Fibroblast of lung (primary cell): ENCODE results near the gene LRSAM1.

Experiments used
- CTCF ChIP-seq, 2 donors: IDR thresholded peaks in 1 of 2; conservative IDR thresholded peaks in 1 of 2; 1 replicate in 1 of 2; 2 replicates in 1 of 2; pipeline ENCODE4 v1.5.1; 2011 to 2012; ENCODE audit warnings: low read length in 2 of 2, control low read depth in 1 of 2, inconsistent platforms in 1 of 2, low read depth in 1 of 2, mild to moderate bottlenecking in 1 of 2
- EZH2 ChIP-seq: IDR thresholded peaks from 2 replicates; pipeline ENCODE4 v1.5.1; 2012; ENCODE audit warnings: low read length, control low read depth, mild to moderate bottlenecking; ENCODE audit errors: missing control alignments

DNA sequence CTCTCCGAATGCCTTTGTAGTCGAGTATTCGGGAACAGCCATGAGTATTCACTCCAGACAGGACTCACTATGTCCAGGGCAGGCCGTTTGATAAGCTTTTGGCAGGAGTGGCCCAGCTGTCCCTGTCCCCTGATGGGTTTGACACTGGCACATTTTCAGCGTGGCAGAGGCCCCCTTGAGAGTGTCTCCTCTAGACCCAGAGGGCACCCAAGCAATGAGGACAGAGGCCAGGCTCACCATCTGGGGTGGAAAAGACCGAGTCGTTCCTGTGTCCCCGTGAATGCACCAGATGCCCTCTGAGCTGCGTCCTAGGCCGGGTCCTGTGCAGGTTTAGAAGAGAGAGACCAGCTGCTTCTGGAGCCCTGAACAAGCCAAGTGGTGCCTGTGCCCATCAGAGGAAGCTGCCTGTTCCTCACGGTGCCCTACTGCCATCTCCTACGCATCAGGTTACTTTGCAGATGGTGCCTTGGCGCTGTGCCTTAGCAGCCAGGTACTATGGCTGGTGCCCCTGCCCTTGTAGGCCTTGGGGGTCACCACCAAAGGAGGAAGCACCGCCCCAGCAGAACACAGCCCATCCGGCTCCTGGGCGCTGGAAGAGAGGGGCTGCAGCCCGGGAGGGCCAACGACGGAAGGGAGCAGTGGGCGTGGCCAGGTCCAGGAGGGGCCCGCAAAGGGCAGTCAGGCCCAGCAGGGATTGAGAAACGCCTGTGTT, 42.4 kb downstream of the LRSAM1 start:
- TF ChIP-seq EZH2 (no peak), CTCF (conservative IDR thresholded peaks at IDR 0.05 in 1 of 2, IDR thresholded peaks at IDR 0.05 in 1 of 2; ENCODE audit: low read depth in 1 of 2, low read length in 2 of 2) (no peak)
